Panc1 (cell line): ENCODE measurements around the gene CAPSL. TPM values are rescaled to one million over a fixed set of nuclear protein-coding genes. Genes with fewer than 3 reads are reported as not detected.

ENCODE experiments used
- ATAC-seq: fragments of 200-7000 bp; cut with Tn5 transposase; 2 replicates; pipeline ENCODE4 v1.9.1; 2020; ENCODE audit warnings: mild to moderate bottlenecking, moderate library complexity
- Bru-seq: library from RNA; stranded (reverse); fragments of 400-500 nt; gene quantifications from one replicate; lab custom pipeline; 2021; lab: Mats Ljungman, UMichigan
- BruChase-seq, 2 experiments: library from RNA; stranded (reverse); fragments of 400-500 nt; gene quantifications; one replicate each; lab custom pipeline; 2021; lab: Mats Ljungman, UMichigan
- BruUV-seq: library from RNA; stranded (reverse); fragments of 400-500 nt; replicated peaks from 2 replicates; lab custom pipeline; 2021; lab: Mats Ljungman, UMichigan
- CTCF ChIA-PET: fragments of 300-600 bp; sonication (Branson Sonifier 250); formaldehyde crosslinking; loops from one replicate; lab custom pipeline; 2022; ENCODE audit warnings: antibody characterized with exemption; lab: Charles Lee
- POLR2A ChIA-PET: fragments of 300-600 bp; sonication (Branson Sonifier 250); formaldehyde crosslinking; loops from one replicate; lab custom pipeline; 2022; ENCODE audit warnings: antibody characterized with exemption; lab: Charles Lee
- DNase-seq: peaks from one replicate; pipeline ENCODE4 v3.0.0-alpha.2; 2010; ENCODE audit warnings: low read depth, low spot score
- H3K27ac ChIP-seq: 2 replicates; pipeline ENCODE4 v1.5.1; 2011; ENCODE audit warnings: mild to moderate bottlenecking, low read length, inconsistent platforms
- H3K27me3 ChIP-seq: fragments of 200-500 bp; sonication (Bioruptor generic); 2 replicates; pipeline ENCODE4 v1.6.0; 2014; ENCODE audit warnings: low read length, inconsistent platforms; ENCODE audit not compliant: control insufficient read depth, insufficient read depth
- H3K36me3 ChIP-seq: fragments of 200-500 bp; sonication (Bioruptor generic); 2 replicates; pipeline ENCODE4 v1.5.1; 2014; ENCODE audit warnings: inconsistent platforms, mild to moderate bottlenecking, low read length, moderate library complexity; ENCODE audit not compliant: control insufficient read depth, insufficient read depth
- H3K4me1 ChIP-seq: 2 replicates; pipeline ENCODE4 v1.5.1; 2011; ENCODE audit warnings: inconsistent platforms, mild to moderate bottlenecking, low read length, moderate library complexity; ENCODE audit not compliant: control insufficient read depth, insufficient read depth
- H3K4me3 ChIP-seq, 2 experiments: 2 replicates each; pipeline ENCODE4 v1.5.1; 2011 to 2012; ENCODE audit warnings: low read depth in 2 of 2, low read length in 2 of 2, mild to moderate bottlenecking in 2 of 2, inconsistent platforms in 1 of 2, moderate library complexity in 1 of 2
- H3K9me3 ChIP-seq: fragments of 200-500 bp; sonication (Bioruptor generic); 2 replicates; pipeline ENCODE4 v1.5.1; 2014; ENCODE audit warnings: low read depth, mild to moderate bottlenecking, inconsistent platforms, low read length, moderate library complexity; ENCODE audit not compliant: control insufficient read depth, insufficient read depth
- CTCF ChIP-seq: fragments of 450-650 bp; IDR thresholded peaks from 2 replicates; pipeline ENCODE4 v1.5.1; 2017; ENCODE audit warnings: mild to moderate bottlenecking
- POLR2AphosphoS5 ChIP-seq: IDR thresholded peaks from 2 replicates; pipeline ENCODE4 v1.6.1; 2012; ENCODE audit warnings: mild to moderate bottlenecking, low read depth, low read length, moderate library complexity
- REST ChIP-seq, 2 experiments: IDR thresholded peaks; 2 replicates each; pipeline ENCODE4 v1.6.1; 2011 to 2012; ENCODE audit warnings: low read depth in 2 of 2, control low read depth in 1 of 2, low read length in 1 of 2, mild to moderate bottlenecking in 1 of 2, moderate library complexity in 1 of 2; ENCODE audit not compliant: insufficient read depth in 1 of 2
- SIN3A ChIP-seq: IDR thresholded peaks from 2 replicates; pipeline ENCODE4 v1.6.1; 2012; ENCODE audit warnings: low read depth, mild to moderate bottlenecking, low read length, moderate library complexity, borderline replicate concordance; ENCODE audit not compliant: insufficient read depth
- TCF7L2 ChIP-seq: IDR thresholded peaks from 2 replicates; pipeline ENCODE4 v1.6.1; 2011; ENCODE audit warnings: mild to moderate bottlenecking, low read depth, low read length, inconsistent platforms
- in situ Hi-C: cut with HindIII; loops from 2 replicates; pipeline ENCODE4 v1.10.0; 2016; ENCODE audit warnings: low sequenced_read_pairs, low pct_unique_long_range_greater_than_20kb
- intact Hi-C: fragments of 100-400 bp; cut with micrococcal nuclease; formaldehyde crosslinking; loops from one replicate; pipeline ENCODE4 v1.10.0; 2022; ENCODE audit not compliant: unreplicated experiment
- long read RNA-seq: library from polyadenylated mRNA; unstranded; transcript quantifications from one replicate; pipeline ENCODE4 v2.0.0, GENCODE V29; 2021; ENCODE audit not compliant: unreplicated experiment
- polyA plus RNA-seq: library from polyadenylated mRNA; unstranded; fragments of >200 nt; gene quantifications from one replicate; pipeline ENCODE4 v1.2.1, GENCODE V29; 2012; ENCODE audit warnings: missing spikeins; ENCODE audit not compliant: insufficient read length
- total RNA-seq: library from RNA; stranded (reverse); gene quantifications from one replicate; pipeline ENCODE4 v1.2.1, GENCODE V29; 2021; ENCODE audit not compliant: unreplicated experiment

CAPSL gene
- total RNA-seq (not detected), Bru-seq, nascent RNA (not detected), BruChase-seq, experiment 1, labeled RNA remaining after a 2-hour chase (percentile 5 among the genes with signal in this experiment), BruChase-seq, experiment 2, labeled RNA remaining after a 6-hour chase (percentile 1 among the genes with signal in this experiment)
- polyA plus RNA-seq = not detected
- long read RNA-seq = 0 reads

- ATAC-seq (no peak), DNase-seq (no peak)
- in situ Hi-C loops (no loop called here), intact Hi-C loops (no loop called here)
- Histone ChIP-seq H3K27ac (no peak within 1 kb of the TSS), H3K36me3 (no peaks in the 10 kb centered on the region), H3K27me3 (no peaks in the 10 kb centered on the region), H3K4me1 (no peaks in the 10 kb centered on the region), H3K9me3 (no peaks in the 10 kb centered on the region), H3K4me3 (no peak within 1 kb of the TSS)
- BruUV-seq = no TSS peak
- ChIA-PET POLR2A (no interaction called here), CTCF (interaction anchor here (0.6 kb wide), 1 partner anchor 20 kb away, joined by 3 read pairs; no protein-coding TSS in a partner anchor)
- TF ChIP-seq CTCF (no peak), SIN3A (no peak), REST (IDR thresholded peaks at IDR 0.05; ENCODE audit: insufficient read depth in 1 of 2, low read depth in 2 of 2, low read length in 1 of 2) (no peak), TCF7L2 (no peak), POLR2AphosphoS5 (no peak)
These were observed at the start of gene CAPSL for GRCh38 chr5:35938568-35939227. TSS of gene CAPSL (minus strand) at chr5:35938622. CDS start at chr5:35921120, 17,502 bp downstream.

- ATAC-seq (no peak), DNase-seq (no peak)
- TF ChIP-seq CTCF (no peak), TCF7L2 (no peak), POLR2AphosphoS5 (no peak), SIN3A (no peak), REST (IDR thresholded peaks at IDR 0.05; ENCODE audit: insufficient read depth in 1 of 2, low read depth in 2 of 2, low read length in 1 of 2) (no peak)
- H3K4me1 ChIP-seq = no peaks in the 10 kb centered on the region
- ChIA-PET POLR2A (no interaction called here), CTCF (no interaction called here)
- in situ Hi-C loops = no loop called here
- no peaks in the 10 kb centered on the region for H3K36me3 ChIP-seq
- intact Hi-C loops = no loop called here
- no peak overlapping the region for H3K27ac ChIP-seq
- H3K9me3 ChIP-seq = no peaks in the 10 kb centered on the region
- H3K4me3 ChIP-seq = no peak overlapping the region
- H3K27me3 ChIP-seq = no peaks in the 10 kb centered on the region
- BruUV-seq = no TSS peak
These were observed 49.4 kb upstream of the CAPSL start for GRCh38 chr5:35987776-35988175.
